Mesothelial cell of epicardium (in vitro differentiated cells): Measurements from ENCODE around the gene GOLGA6A. TPM values are rescaled to one million over a fixed set of nuclear protein-coding genes. Genes with fewer than 3 reads are reported as not detected.

Experiments
- DNase-seq, 2 experiments: peaks; one replicate each; pipeline ENCODE4 v3.0.0; 2021; ENCODE audit warnings: low spot score in 2 of 2; ENCODE audit not compliant: unreplicated experiment in 2 of 2
- H3K27ac Mint-ChIP-seq: 2 replicates; pipeline ENCODE4 v1.8.0; 2021; ENCODE audit warnings: mixed read lengths
- H3K27me3 Mint-ChIP-seq: 2 replicates; pipeline ENCODE4 v1.8.0; 2021; ENCODE audit warnings: low read depth, mixed read lengths
- H3K36me3 Mint-ChIP-seq: 2 replicates; pipeline ENCODE4 v1.8.0; 2021; ENCODE audit warnings: mixed read lengths
- H3K4me1 Mint-ChIP-seq: 2 replicates; pipeline ENCODE4 v1.8.0; 2021; ENCODE audit warnings: mixed read lengths
- H3K4me3 Mint-ChIP-seq: 2 replicates; pipeline ENCODE4 v1.8.0; 2021; ENCODE audit warnings: mild to moderate bottlenecking, moderate library complexity, mixed read lengths
- H3K9me3 Mint-ChIP-seq: 2 replicates; pipeline ENCODE4 v1.8.0; 2021; ENCODE audit warnings: mixed read lengths
- total RNA-seq: library from RNA; stranded (reverse); gene quantifications from 3 replicates; pipeline ENCODE4 v1.2.1, GENCODE V29; 2021
- TF ChIP-seq, protein P1 (sequence below): fragments of 200-600 bp; sonication (generic); IDR thresholded peaks from one replicate; pipeline ENCODE4 v1.5.0; 2021; ENCODE audit warnings: antibody characterized with exemption; ENCODE audit not compliant: unreplicated experiment

GOLGA6A gene
- total RNA-seq, 1 donor from 2014 or later, result 0.94 TPM

DNA sequence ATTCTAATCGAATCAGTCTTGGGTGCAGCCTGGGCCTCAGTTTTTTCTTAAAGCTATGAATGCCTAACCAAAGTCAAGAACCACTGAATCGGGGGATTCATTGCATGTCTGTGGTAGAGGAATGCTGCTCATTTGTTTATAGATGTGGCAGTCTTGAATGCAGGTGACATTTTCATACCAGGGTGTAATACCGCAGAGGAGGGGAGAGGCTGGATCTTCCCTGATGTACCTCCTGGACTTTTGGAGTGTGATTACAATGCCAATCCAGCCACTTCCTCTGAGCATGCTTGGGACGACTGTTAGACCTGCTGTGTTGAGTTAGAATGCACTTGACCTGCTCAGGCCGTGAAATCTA lies 42.7 kb downstream of the GOLGA6A start:
- Mint-ChIP-seq H3K4me3 (no peak overlapping the region), H3K4me1 (peaks cover 6% of the 10 kb centered on the region), H3K9me3 (no peaks in the 10 kb centered on the region), H3K27ac (no peak overlapping the region), H3K36me3 (peaks cover 5% of the 10 kb centered on the region), H3K27me3 (no peaks in the 10 kb centered on the region)
- no peak for DNase-seq
- TF ChIP-seq, protein P1, sequence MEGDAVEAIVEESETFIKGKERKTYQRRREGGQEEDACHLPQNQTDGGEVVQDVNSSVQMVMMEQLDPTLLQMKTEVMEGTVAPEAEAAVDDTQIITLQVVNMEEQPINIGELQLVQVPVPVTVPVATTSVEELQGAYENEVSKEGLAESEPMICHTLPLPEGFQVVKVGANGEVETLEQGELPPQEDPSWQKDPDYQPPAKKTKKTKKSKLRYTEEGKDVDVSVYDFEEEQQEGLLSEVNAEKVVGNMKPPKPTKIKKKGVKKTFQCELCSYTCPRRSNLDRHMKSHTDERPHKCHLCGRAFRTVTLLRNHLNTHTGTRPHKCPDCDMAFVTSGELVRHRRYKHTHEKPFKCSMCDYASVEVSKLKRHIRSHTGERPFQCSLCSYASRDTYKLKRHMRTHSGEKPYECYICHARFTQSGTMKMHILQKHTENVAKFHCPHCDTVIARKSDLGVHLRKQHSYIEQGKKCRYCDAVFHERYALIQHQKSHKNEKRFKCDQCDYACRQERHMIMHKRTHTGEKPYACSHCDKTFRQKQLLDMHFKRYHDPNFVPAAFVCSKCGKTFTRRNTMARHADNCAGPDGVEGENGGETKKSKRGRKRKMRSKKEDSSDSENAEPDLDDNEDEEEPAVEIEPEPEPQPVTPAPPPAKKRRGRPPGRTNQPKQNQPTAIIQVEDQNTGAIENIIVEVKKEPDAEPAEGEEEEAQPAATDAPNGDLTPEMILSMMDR, result no peak

DNA sequence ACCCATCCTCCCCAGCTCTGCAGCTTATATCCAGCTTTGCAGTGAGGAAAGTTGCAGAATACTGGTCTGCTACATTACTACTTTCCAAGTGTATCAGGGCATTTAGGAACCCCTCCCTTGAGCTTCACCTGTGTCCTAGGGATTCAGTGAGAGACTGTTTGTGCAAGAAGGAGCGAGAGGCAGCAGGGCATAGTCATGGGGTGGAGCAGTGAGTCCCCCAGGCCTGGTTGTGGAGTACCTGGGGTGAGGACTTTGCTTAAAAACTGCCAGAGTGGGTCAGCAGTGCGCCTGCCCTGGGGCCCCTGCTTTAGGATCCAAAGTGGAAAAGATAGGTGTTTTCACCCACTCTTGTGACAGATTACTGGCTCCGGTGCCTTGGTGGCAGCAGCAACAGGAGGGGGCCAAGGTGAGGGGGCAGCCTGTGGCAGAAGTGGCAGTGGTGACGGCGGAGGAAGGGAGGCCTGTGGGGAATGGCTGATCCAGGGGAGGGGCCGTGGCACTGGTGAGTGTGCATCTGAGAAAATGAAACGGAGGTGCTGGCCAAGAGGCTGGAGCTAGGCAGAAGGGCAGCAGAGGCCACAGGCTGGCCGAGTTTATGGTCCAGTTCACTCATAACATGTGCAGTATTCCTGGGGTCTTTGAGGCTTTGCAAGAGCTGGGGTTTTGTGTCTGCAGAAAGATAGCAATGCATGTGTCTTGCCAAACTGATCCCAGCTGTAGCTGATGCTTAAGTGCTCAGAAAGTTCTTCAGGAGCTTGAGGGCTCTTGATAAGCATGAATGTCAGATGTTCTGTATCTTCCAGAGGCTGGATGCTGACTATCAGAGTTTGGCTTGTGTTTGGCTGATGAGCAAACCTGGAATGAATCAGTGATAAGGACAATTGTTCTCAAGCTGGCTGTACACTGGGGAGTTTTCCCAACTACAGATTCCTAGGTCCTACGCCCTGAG lies 43.4 kb downstream of the GOLGA6A start:
- Mint-ChIP-seq H3K9me3 (no peaks in the 10 kb centered on the region), H3K27me3 (no peaks in the 10 kb centered on the region), H3K36me3 (peaks cover 8% of the 10 kb centered on the region), H3K4me3 (no peak overlapping the region), H3K4me1 (peaks cover 6% of the 10 kb centered on the region), H3K27ac (peak overlapping the region; percentile 34)
- TF ChIP-seq, protein P1, result no peak
- DNase-seq, result no peak

DNA sequence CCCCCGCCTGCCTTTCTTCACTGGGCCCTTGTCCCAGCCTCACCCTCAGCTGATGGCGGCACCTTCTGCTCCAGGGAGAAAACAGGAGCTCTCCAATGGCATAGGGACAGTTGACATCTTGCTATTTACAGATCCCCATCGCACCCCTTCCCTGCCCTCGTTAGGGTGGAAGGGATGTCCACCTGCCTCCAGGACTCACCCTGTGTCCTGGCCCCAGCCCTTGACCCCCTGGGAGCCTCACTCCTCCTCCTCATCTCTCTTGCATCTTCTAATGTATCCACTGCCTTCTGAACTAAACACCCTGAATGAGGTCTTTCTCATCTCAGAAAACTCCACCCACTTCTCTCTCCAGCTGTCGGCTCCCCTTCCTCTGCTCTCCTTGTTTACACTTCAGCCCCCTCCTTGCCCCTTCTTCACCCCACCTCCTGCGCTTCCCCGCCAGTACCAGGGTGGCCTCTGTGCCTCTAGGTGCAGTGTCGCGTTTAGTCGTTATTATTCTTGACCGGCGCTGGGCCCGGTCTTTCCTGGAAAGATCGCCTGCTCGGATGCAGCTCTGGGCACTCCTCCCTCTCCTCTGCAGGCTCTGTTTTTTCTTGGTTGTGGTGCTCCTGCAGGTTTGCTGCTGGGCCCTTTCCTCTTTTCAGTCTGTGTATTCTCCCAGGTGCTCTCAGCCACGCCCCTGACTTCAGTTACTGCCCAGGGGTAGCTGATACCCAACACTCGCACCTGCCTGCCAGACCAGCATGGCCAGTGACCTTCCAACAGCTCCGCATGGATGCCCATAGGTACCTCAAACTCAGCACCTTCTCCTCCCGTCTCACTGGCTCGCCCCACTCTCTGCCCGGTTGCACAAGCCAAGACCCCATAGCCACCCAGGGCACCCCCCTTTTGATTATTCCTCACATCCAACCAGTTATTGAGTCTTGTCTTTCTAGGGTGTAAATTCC lies 44.9 kb downstream of the GOLGA6A start:
- TF ChIP-seq, protein P1, result no peak
- H3K27me3 Mint-ChIP-seq, result no peaks in the 10 kb centered on the region

DNA sequence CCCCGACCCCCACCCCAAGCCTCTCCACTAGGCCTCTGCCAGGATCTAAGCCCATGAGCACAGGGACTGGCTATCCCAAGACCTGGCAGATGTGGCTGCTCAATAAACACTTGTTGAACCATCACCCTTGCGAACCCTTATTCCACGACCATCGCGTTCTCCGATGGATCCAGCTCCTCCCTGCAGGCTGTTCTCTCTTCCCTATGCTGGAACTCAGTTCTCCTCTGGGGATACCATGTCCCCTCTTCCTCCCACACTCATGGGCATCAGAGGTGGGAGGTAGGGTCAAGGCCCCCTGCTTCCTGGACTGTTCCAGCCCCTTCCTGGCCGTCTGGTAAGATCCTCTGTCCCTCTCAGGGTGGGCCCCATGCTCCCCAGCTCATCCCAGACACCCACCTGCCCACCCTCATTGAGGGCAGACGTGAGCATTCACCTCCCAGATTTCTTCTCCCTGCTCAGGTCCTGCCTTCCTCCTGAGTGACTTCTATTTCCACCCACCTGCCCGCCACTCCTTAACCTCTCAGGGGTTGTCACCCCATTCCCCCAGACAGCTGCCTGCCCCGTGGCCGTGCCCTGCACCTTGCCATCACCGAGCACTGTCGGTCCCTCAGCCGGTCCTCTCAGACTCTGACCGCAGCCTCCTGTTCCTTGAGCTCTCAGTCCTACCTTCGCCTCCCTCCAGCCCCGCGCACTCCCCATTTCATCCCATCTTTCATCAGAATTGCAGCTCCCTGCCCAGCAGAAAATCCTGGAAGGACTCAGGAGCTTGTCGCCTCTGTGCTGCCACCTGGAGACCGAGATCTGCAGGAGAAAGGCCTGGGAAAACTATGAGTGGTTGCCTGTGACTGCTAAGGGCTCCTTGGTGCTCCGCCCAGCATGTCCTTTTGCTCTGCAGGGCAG lies 45.8 kb downstream of the GOLGA6A start:
- TF ChIP-seq, protein P1, result peak; percentile 21
- Mint-ChIP-seq H3K9me3 (no peaks in the 10 kb centered on the region), H3K27me3 (no peaks in the 10 kb centered on the region), H3K36me3 (peaks cover 8% of the 10 kb centered on the region), H3K27ac (no peak overlapping the region), H3K4me3 (no peak overlapping the region), H3K4me1 (peaks cover 6% of the 10 kb centered on the region)
- peak in 1 of 2 experiments; percentile 56 for DNase-seq

More for the DNA sequence above, 44.9 kb downstream of the GOLGA6A start:
- Mint-ChIP-seq H3K9me3 (no peaks in the 10 kb centered on the region), H3K4me1 (peaks cover 6% of the 10 kb centered on the region), H3K36me3 (peaks cover 8% of the 10 kb centered on the region), H3K4me3 (no peak overlapping the region), H3K27ac (no peak overlapping the region)
- DNase-seq, result no peak
